GM12891 (cell line): Measurements from ENCODE around the gene UBR2.

ENCODE experiments used
- POLR2A ChIP-seq: IDR thresholded peaks from 2 replicates; pipeline ENCODE4 v1.6.1; 2011; ENCODE audit warnings: low read depth, low read length, control low read depth
- POLR2AphosphoS5 ChIP-seq: IDR thresholded peaks from 2 replicates; pipeline ENCODE4 v1.6.1; 2011; ENCODE audit warnings: low read depth, low read length, control low read depth
- POU2F2 ChIP-seq: IDR thresholded peaks from 2 replicates; pipeline ENCODE4 v1.6.1; 2011; ENCODE audit warnings: low read depth, mild to moderate bottlenecking, control low read depth, low read length, moderate library complexity
- SPI1 ChIP-seq: IDR thresholded peaks from 2 replicates; pipeline ENCODE4 v1.6.1; 2011; ENCODE audit warnings: low read depth, low read length, control low read depth

- TF ChIP-seq POLR2A (no peak), POLR2AphosphoS5 (no peak), POU2F2 (no peak), SPI1 (no peak)
Measured at GRCh38 chr6:42653851-42654250, 90.0 kb downstream of the UBR2 start.
